Spleen (tissue), 7 donors: Measurements from ENCODE around the gene WDFY1.

ENCODE experiments used
- POLR2A ChIP-seq, 3 donors: fragments of 450-650 bp; IDR thresholded peaks; one replicate each; pipeline ENCODE4 v1.5.1; 2017; ENCODE audit warnings: antibody characterized with exemption in 3 of 3, mild to moderate bottlenecking in 1 of 3
- TF ChIP-seq, protein P1 (sequence below), 11 experiments: fragments of 200-600 bp in 7 of 11; fragments of 450-650 bp in 4 of 11; sonication (generic) in 4 of 11; IDR thresholded peaks in 8 of 11; conservative IDR thresholded peaks in 3 of 11; 1 replicate in 7 of 11; 2 replicates in 4 of 11; pipeline versions ENCODE4 v1.4.0 to v1.8.0; 2016 to 2021; ENCODE audit warnings: antibody characterized with exemption in 11 of 11, inconsistent platforms in 4 of 11, mild to moderate bottlenecking in 1 of 11
- donor health status: DM: no; HTN: no; CAD: no; lungs with moderate emphysema.
- donor health status: DM: no; HTN: no; CAD: no.
- donor health status: DM: no; HTN: no; CAD: no.

DNA sequence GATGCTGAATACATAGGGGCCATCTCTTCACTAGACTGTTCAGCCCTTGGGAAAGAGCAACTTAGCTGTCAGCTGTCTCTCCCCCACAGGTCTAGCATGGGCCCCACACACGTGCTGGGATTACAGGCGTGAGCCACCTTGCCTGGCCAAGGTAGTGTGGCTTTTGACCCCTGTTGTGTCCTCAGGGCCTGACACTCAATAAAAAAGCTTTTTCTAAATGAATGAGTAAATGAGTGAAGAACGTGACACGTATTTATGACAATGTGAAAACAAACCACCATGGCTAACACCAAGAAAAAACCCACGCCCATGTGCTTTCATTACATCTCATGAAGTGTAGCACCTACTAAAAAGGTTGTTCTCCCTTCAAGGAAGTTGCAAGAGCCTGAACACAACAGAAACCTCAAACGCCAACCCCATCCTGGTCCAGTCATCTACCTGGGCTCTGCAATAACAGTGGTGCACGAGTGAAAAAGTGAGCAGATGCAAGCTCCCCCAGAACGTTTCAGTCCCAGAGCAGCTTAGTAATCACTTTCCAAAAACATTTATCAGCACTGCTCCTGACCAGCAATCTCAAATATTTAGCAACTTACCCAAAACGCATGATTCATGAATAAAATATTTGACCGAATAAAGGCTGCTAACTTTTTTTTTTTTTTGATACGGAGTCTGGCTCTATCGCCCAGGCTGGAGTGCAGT lies 3.4 kb downstream of the WDFY1 start:
- no peak for TF ChIP-seq POLR2A (IDR thresholded peaks at IDR 0.05)
- TF ChIP-seq, protein P1, sequence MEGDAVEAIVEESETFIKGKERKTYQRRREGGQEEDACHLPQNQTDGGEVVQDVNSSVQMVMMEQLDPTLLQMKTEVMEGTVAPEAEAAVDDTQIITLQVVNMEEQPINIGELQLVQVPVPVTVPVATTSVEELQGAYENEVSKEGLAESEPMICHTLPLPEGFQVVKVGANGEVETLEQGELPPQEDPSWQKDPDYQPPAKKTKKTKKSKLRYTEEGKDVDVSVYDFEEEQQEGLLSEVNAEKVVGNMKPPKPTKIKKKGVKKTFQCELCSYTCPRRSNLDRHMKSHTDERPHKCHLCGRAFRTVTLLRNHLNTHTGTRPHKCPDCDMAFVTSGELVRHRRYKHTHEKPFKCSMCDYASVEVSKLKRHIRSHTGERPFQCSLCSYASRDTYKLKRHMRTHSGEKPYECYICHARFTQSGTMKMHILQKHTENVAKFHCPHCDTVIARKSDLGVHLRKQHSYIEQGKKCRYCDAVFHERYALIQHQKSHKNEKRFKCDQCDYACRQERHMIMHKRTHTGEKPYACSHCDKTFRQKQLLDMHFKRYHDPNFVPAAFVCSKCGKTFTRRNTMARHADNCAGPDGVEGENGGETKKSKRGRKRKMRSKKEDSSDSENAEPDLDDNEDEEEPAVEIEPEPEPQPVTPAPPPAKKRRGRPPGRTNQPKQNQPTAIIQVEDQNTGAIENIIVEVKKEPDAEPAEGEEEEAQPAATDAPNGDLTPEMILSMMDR (IDR thresholded peaks at IDR 0.05 in 8 of 11, conservative IDR thresholded peaks at IDR 0.05 in 3 of 11), result no peak
